Fibroblast of lung (primary cell): Measurements from ENCODE around the gene RBP2. TPM values are rescaled to one million over a fixed set of nuclear protein-coding genes. Genes with fewer than 3 reads are reported as not detected.

ENCODE experiments used
- DNase-seq, 2 donors: peaks; one replicate each; pipeline versions ENCODE4 v3.0.0 to v3.0.0-alpha.2; 2010; ENCODE audit warnings: low read depth in 2 of 2
- H2AFZ ChIP-seq: 2 replicates; pipeline ENCODE4 v1.5.1; 2012; ENCODE audit warnings: low read length, control low read depth, inconsistent platforms
- H3K27ac ChIP-seq: 2 replicates; pipeline ENCODE4 v1.5.1; 2011; ENCODE audit warnings: low read length, control low read depth; ENCODE audit not compliant: insufficient read depth
- H3K27me3 ChIP-seq: 2 replicates; pipeline ENCODE4 v1.5.1; 2011; ENCODE audit warnings: mild to moderate bottlenecking, low read length; ENCODE audit not compliant: control insufficient read depth, insufficient read depth
- H3K36me3 ChIP-seq: 2 replicates; pipeline ENCODE4 v1.5.1; 2011; ENCODE audit warnings: low read length; ENCODE audit not compliant: control insufficient read depth, insufficient read depth
- H3K4me1 ChIP-seq: 2 replicates; pipeline ENCODE4 v1.5.1; 2011; ENCODE audit warnings: low read length; ENCODE audit not compliant: control insufficient read depth, insufficient read depth; ENCODE audit errors: extremely low read depth
- H3K4me2 ChIP-seq: 2 replicates; pipeline ENCODE4 v1.5.1; 2011; ENCODE audit warnings: low read length, control low read depth; ENCODE audit not compliant: insufficient read depth; ENCODE audit errors: extremely low read depth
- H3K4me3 ChIP-seq, 4 experiments: fragments of 200-600 bp in 1 of 4; sonication (generic) in 1 of 4; replicated peaks in 1 of 4; 2 replicates each; pipeline ENCODE4 v1.5.1; 2011 to 2016; ENCODE audit warnings: low read length in 4 of 4, low read depth in 3 of 4, mild to moderate bottlenecking in 3 of 4, control low read depth in 2 of 4, inconsistent platforms in 1 of 4, mixed read lengths in 1 of 4; ENCODE audit not compliant: insufficient read depth in 1 of 4; ENCODE audit errors: control extremely low read depth in 1 of 4
- H3K79me2 ChIP-seq: 2 replicates; pipeline ENCODE4 v1.5.1; 2012; ENCODE audit warnings: mild to moderate bottlenecking, low read length, inconsistent platforms; ENCODE audit not compliant: control insufficient read depth, insufficient read depth
- H3K9ac ChIP-seq: 2 replicates; pipeline ENCODE4 v1.5.1; 2011; ENCODE audit warnings: mild to moderate bottlenecking, low read length, control low read depth; ENCODE audit not compliant: insufficient read depth
- H3K9me3 ChIP-seq: 2 replicates; pipeline ENCODE4 v1.5.1; 2012; ENCODE audit warnings: low read depth, low read length; ENCODE audit not compliant: control insufficient read depth, insufficient read depth
- H4K20me1 ChIP-seq: 2 replicates; pipeline ENCODE4 v1.5.1; 2011; ENCODE audit warnings: low read length; ENCODE audit not compliant: control insufficient read depth, insufficient read depth; ENCODE audit errors: extremely low read depth
- EZH2 ChIP-seq: IDR thresholded peaks from 2 replicates; pipeline ENCODE4 v1.5.1; 2012; ENCODE audit warnings: low read length, control low read depth, mild to moderate bottlenecking; ENCODE audit errors: missing control alignments
- polyA plus RNA-seq, 2 donors: library from polyadenylated mRNA; depleted of rRNA in 1 of 2; stranded (reverse) in 1 of 2; unstranded in 1 of 2; fragments of >200 nt; gene quantifications; 2 replicates each; pipeline ENCODE4 v1.2.1, GENCODE V29; 2011 to 2012; ENCODE audit warnings: missing spikeins in 1 of 2
- total RNA-seq: library from RNA; depleted of rRNA; stranded (reverse); fragments of >200 nt; gene quantifications from 2 replicates; pipeline ENCODE4 v1.2.1, GENCODE V29; 2014
- TF ChIP-seq, protein P1 (sequence below), 2 donors: IDR thresholded peaks in 1 of 2; conservative IDR thresholded peaks in 1 of 2; 1 replicate in 1 of 2; 2 replicates in 1 of 2; pipeline ENCODE4 v1.5.1; 2011 to 2012; ENCODE audit warnings: low read length in 2 of 2, control low read depth in 1 of 2, inconsistent platforms in 1 of 2, low read depth in 1 of 2, mild to moderate bottlenecking in 1 of 2

RBP2 gene
- total and polyA plus RNA-seq, 2 donors (not counting 1 experiment from before 2014, with no cell fraction given) = not detected

DNA sequence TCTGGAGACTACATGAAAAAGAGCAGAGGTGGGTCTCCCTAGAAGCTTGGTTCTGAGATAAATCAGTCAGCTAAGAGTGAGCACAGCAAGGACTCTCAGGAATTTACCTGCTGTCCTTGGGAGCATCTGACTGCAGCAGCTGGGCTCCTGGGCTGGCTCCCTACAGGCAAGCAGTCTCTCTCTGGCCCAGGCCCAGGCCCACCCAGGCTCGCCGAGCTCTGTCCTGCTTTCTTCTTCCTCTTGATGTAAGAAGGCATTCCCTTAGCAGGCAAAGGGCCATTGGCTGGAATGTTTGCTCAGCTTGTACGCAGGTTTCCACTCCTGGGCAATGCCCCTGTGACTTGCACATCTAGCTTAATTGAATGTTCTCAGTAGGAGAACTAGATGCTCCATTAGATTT is 4.3 kb upstream of the RBP2 start:
- H4K20me1 ChIP-seq = no peaks in the 10 kb centered on the region
- H3K9me3 ChIP-seq = no peaks in the 10 kb centered on the region
- no peak for DNase-seq
- no peak overlapping the region for H2AFZ ChIP-seq
- no peak overlapping the region for H3K27ac ChIP-seq
- H3K36me3 ChIP-seq = no peaks in the 10 kb centered on the region
- no peaks in the 10 kb centered on the region for H3K27me3 ChIP-seq
- H3K4me1 ChIP-seq = no peaks in the 10 kb centered on the region
- no peaks in the 10 kb centered on the region for H3K79me2 ChIP-seq
- no peak overlapping the region for H3K4me3 ChIP-seq
- TF ChIP-seq, protein P1, sequence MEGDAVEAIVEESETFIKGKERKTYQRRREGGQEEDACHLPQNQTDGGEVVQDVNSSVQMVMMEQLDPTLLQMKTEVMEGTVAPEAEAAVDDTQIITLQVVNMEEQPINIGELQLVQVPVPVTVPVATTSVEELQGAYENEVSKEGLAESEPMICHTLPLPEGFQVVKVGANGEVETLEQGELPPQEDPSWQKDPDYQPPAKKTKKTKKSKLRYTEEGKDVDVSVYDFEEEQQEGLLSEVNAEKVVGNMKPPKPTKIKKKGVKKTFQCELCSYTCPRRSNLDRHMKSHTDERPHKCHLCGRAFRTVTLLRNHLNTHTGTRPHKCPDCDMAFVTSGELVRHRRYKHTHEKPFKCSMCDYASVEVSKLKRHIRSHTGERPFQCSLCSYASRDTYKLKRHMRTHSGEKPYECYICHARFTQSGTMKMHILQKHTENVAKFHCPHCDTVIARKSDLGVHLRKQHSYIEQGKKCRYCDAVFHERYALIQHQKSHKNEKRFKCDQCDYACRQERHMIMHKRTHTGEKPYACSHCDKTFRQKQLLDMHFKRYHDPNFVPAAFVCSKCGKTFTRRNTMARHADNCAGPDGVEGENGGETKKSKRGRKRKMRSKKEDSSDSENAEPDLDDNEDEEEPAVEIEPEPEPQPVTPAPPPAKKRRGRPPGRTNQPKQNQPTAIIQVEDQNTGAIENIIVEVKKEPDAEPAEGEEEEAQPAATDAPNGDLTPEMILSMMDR (conservative IDR thresholded peaks at IDR 0.05 in 1 of 2, IDR thresholded peaks at IDR 0.05 in 1 of 2; ENCODE audit: low read depth in 1 of 2, low read length in 2 of 2) = no peak
- TF ChIP-seq EZH2 = no peak
- H3K9ac ChIP-seq = no peak overlapping the region
- H3K4me2 ChIP-seq = no peak overlapping the region

DNA sequence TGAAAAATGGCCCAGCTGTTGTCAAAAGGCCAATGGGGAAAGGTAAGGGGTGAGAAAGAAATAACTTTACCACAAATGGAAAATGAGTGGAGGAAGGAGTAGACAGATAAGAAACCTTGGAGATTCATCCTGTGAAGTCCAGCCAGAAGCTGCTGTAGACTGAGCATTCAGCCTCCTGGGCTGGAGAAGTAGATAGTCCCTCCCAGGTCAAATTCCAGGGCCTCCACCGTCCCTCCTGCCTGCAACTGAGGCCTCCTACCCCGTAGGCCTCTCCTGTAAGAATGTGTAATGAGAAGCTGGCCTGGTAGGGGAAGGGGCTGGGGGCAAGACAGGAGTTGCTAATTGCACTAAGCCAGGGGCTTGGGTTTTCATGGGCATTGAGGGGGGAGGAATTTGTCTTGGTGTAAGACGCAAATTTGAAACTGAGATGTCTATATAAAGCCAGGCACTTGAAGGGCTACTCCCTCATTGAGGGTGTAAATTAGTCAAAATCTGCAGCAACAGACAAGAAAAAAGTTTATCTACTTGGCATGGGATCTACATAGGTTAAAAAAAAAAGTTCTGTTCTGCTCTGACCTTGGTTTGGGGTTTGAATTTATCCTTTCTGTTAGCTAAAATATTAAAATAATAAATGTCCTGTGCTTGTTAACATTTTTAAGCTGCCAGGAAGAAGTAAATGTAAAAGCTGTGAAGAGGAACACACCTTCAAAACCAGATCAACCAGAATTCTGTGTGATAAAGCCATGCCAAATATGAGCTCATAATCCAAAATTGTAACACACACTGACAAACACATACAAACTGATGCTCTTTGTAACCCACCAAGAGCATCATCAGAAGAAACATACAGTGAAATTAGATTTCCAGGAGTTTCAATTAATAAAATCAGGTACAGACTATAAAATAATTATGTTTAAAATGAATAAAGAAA is 1.7 kb upstream of the RBP2 start:
- H3K4me1 ChIP-seq = no peaks in the 10 kb centered on the region
- no peaks in the 10 kb centered on the region for H3K79me2 ChIP-seq
- no peaks in the 10 kb centered on the region for H3K27me3 ChIP-seq
- no peak for DNase-seq
- no peak overlapping the region for H3K9ac ChIP-seq
- no peak overlapping the region for H3K4me3 ChIP-seq
- no peak overlapping the region for H2AFZ ChIP-seq
- no peaks in the 10 kb centered on the region for H3K9me3 ChIP-seq
- no peaks in the 10 kb centered on the region for H3K36me3 ChIP-seq
- no peak overlapping the region for H3K4me2 ChIP-seq
- H4K20me1 ChIP-seq = no peaks in the 10 kb centered on the region
- H3K27ac ChIP-seq = no peak overlapping the region
- TF ChIP-seq, protein P1 (conservative IDR thresholded peaks at IDR 0.05 in 1 of 2, IDR thresholded peaks at IDR 0.05 in 1 of 2; ENCODE audit: low read depth in 1 of 2, low read length in 2 of 2) = no peak
- no peak for TF ChIP-seq EZH2

- no peak overlapping the region for H3K4me2 ChIP-seq
- no peaks in the 10 kb centered on the region for H3K79me2 ChIP-seq
- no peak overlapping the region for H2AFZ ChIP-seq
- peak in 1 of 2 donors; percentile 15 for DNase-seq
- no peak overlapping the region for H3K9ac ChIP-seq
- TF ChIP-seq, protein P1 (conservative IDR thresholded peaks at IDR 0.05 in 1 of 2, IDR thresholded peaks at IDR 0.05 in 1 of 2; ENCODE audit: low read depth in 1 of 2, low read length in 2 of 2) = no peak
- no peak for TF ChIP-seq EZH2
- no peaks in the 10 kb centered on the region for H4K20me1 ChIP-seq
- H3K4me3 ChIP-seq = no peak overlapping the region
- no peaks in the 10 kb centered on the region for H3K36me3 ChIP-seq
- no peaks in the 10 kb centered on the region for H3K4me1 ChIP-seq
- no peak overlapping the region for H3K27ac ChIP-seq
- H3K9me3 ChIP-seq = no peaks in the 10 kb centered on the region
- no peaks in the 10 kb centered on the region for H3K27me3 ChIP-seq
These were observed 3.1 kb downstream of the RBP2 start for GRCh38 chr3:139473155-139473771.
